ENCODE measurements around the gene PRKCG. TPM values are rescaled to one million over a fixed set of nuclear protein-coding genes. Genes with fewer than 3 reads are reported as not detected.
A peak's percentile ranks its signal among the peaks of the same experiment; 100 is the strongest.
"Not testable (repeated sequence)": the region's sequence is repeated elsewhere in the genome, so short reads cannot be mapped to it uniquely, and the experiment has no call there.

PRKCG gene
- total and polyA plus RNA-seq, 2 of the 8 experiments (the other 6 are each of a cell fraction or from before 2014, with no cell fraction given), result 6.1 to 10.6 TPM

DNA sequence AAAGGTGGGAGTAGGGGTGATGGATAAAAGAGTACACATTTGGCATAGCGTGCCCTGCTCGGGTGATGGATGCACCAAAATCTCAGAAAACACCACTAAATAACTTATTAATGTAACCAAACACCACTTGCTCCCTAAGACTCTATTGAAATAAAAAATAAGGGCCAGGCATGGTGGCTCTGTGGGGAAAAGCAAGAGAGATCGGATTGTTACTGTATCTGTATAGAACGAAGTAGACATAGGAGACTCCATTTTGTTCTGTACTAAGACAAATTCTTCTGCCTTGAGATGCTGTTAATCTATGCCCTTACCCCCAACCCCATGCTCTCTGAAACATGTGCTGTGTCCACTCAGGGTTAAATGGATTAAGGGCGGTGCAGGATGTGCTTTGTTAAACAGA, 43.6 kb upstream of the PRKCG start:
- H3K4me1 ChIP-seq (replicated peaks in 1 of 4; ENCODE audit: control insufficient read depth in 3 of 4, insufficient read depth in 4 of 4, low read length in 3 of 4); H2BK20ac ChIP-seq (ENCODE audit: low read length); H3K4me2 ChIP-seq (ENCODE audit: insufficient read depth in 1 of 2, low read depth in 2 of 2, low read length in 2 of 2); H3K18ac ChIP-seq (ENCODE audit: extremely low read depth, low read length); H2BK12ac ChIP-seq (ENCODE audit: low read depth, low read length); H3K23me2 ChIP-seq (ENCODE audit: low read depth, low read length); H3K14ac ChIP-seq (ENCODE audit: insufficient read length); H2BK15ac ChIP-seq (ENCODE audit: low read length); H3K9me3 ChIP-seq (ENCODE audit: insufficient read depth in 2 of 2, low read depth in 1 of 2, low read length in 1 of 2); H3K9ac ChIP-seq (replicated peaks in 1 of 4; ENCODE audit: extremely low read depth in 1 of 4, low read depth in 3 of 4, low read length in 3 of 4); H3K79me2 ChIP-seq (ENCODE audit: control insufficient read depth in 1 of 2, insufficient read depth in 2 of 2, low read length in 2 of 2); H4K20me1 ChIP-seq (replicated peaks in 1 of 2; ENCODE audit: control insufficient read depth in 1 of 2, insufficient read depth in 2 of 2, low read length in 2 of 2); H3K56ac ChIP-seq (replicated peaks; ENCODE audit: insufficient read length, low read depth, low read length); H3K79me1 ChIP-seq (ENCODE audit: low read depth, low read length); H2BK5ac ChIP-seq (ENCODE audit: low read depth, low read length); H3K4ac ChIP-seq (replicated peaks; ENCODE audit: insufficient read length, low read depth, low read length); H3K23ac ChIP-seq (ENCODE audit: insufficient read length); FAIRE-seq; H3K27ac ChIP-seq (ENCODE audit: low read depth, low read length); H4K91ac ChIP-seq (replicated peaks; ENCODE audit: insufficient read length, low read length); H3K36me3 ChIP-seq (ENCODE audit: control insufficient read depth in 2 of 4, insufficient read depth in 4 of 4, low read length in 3 of 4); H4K8ac ChIP-seq (ENCODE audit: extremely low read depth, insufficient read depth, low read length); H2AK5ac ChIP-seq (ENCODE audit: low read depth, low read length); DNase-seq (ENCODE audit: low read depth in 1 of 2, low spot score in 2 of 2); H3K4me3 ChIP-seq (ENCODE audit: extremely low read depth in 1 of 4, insufficient read depth in 2 of 4, low read depth in 3 of 4, low read length in 4 of 4); H3K27me3 ChIP-seq (replicated peaks in 1 of 4; ENCODE audit: control insufficient read depth in 3 of 4, extremely low read depth in 1 of 4, insufficient read depth in 3 of 4, low read length in 3 of 4); H2AFZ ChIP-seq (ENCODE audit: low read length); H4K5ac ChIP-seq (ENCODE audit: insufficient read length, low read depth, low read length): not testable (repeated sequence)
- H2BK120ac ChIP-seq (replicated peaks; ENCODE audit: low read depth, low read length), result peak overlapping the region; percentile 38
- ChIA-PET POLR2A (ENCODE audit: partially characterized antibody) (interaction anchor here (0.6 to 1.8 kb wide), 6 partner anchors 28 to 106 kb away, joined by 3 to 5 read pairs (median 3); partner anchors contain the start of gene MYADM), CTCF (ENCODE audit: partially characterized antibody) (interaction anchor here (1.6 kb wide), 1 partner anchor 28 kb away, joined by 5 read pairs; no protein-coding TSS in a partner anchor)
- WGBS, 2 experiments (ENCODE audit: extremely low coverage in 1 of 2, insufficient coverage in 1 of 2, insufficient read length in 1 of 2, insufficient replicate concordance in 2 of 2, low coverage in 1 of 2, low lambda C conversion rate in 2 of 2, missing lambda C conversion rate in 1 of 2), result 82% methylated on average over 4 of the region's 5 CpGs; no CpG with 5 or more reads in 1 of the 2 experiments

DNA sequence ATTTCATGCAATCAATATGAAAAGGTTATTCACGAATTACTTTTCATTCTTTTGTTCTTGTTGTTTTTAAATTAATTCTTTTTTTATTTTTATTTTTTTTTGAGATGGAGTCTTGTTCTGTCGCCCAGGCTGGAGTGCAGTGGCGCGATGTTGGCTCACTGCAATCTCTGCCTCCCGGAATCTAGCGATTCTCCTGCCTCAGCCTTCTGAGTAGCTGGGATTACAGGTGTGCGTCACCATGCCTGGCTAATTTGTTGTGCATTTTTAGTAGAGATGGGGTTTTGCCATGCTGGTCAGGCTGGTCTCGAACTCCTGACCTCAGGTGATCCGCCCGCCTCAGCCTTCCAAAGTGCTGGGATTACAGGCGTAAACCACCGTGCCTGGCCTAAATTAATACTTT, 41.8 kb upstream of the PRKCG start:
- DNase-seq (ENCODE audit: low read depth in 1 of 2, low spot score in 2 of 2); H2BK120ac ChIP-seq (replicated peaks; ENCODE audit: low read depth, low read length); H3K36me3 ChIP-seq (ENCODE audit: control insufficient read depth in 2 of 4, insufficient read depth in 4 of 4, low read length in 3 of 4); H4K91ac ChIP-seq (replicated peaks; ENCODE audit: insufficient read length, low read length); H4K20me1 ChIP-seq (replicated peaks in 1 of 2; ENCODE audit: control insufficient read depth in 1 of 2, insufficient read depth in 2 of 2, low read length in 2 of 2); FAIRE-seq; H4K5ac ChIP-seq (ENCODE audit: insufficient read length, low read depth, low read length); H2BK5ac ChIP-seq (ENCODE audit: low read depth, low read length); H3K56ac ChIP-seq (replicated peaks; ENCODE audit: insufficient read length, low read depth, low read length); H2BK20ac ChIP-seq (ENCODE audit: low read length); H3K79me1 ChIP-seq (ENCODE audit: low read depth, low read length); H3K9me3 ChIP-seq (ENCODE audit: insufficient read depth in 2 of 2, low read depth in 1 of 2, low read length in 1 of 2); H3K4ac ChIP-seq (replicated peaks; ENCODE audit: insufficient read length, low read depth, low read length); H3K4me3 ChIP-seq (ENCODE audit: extremely low read depth in 1 of 4, insufficient read depth in 2 of 4, low read depth in 3 of 4, low read length in 4 of 4); H3K9ac ChIP-seq (replicated peaks in 1 of 4; ENCODE audit: extremely low read depth in 1 of 4, low read depth in 3 of 4, low read length in 3 of 4); H3K23ac ChIP-seq (ENCODE audit: insufficient read length); H3K4me2 ChIP-seq (ENCODE audit: insufficient read depth in 1 of 2, low read depth in 2 of 2, low read length in 2 of 2); H3K14ac ChIP-seq (ENCODE audit: insufficient read length); H3K23me2 ChIP-seq (ENCODE audit: low read depth, low read length); H3K18ac ChIP-seq (ENCODE audit: extremely low read depth, low read length); H3K4me1 ChIP-seq (replicated peaks in 1 of 4; ENCODE audit: control insufficient read depth in 3 of 4, insufficient read depth in 4 of 4, low read length in 3 of 4); H3K27me3 ChIP-seq (replicated peaks in 1 of 4; ENCODE audit: control insufficient read depth in 3 of 4, extremely low read depth in 1 of 4, insufficient read depth in 3 of 4, low read length in 3 of 4); H2BK15ac ChIP-seq (ENCODE audit: low read length); H4K8ac ChIP-seq (ENCODE audit: extremely low read depth, insufficient read depth, low read length); H3K27ac ChIP-seq (ENCODE audit: low read depth, low read length); H3K79me2 ChIP-seq (ENCODE audit: control insufficient read depth in 1 of 2, insufficient read depth in 2 of 2, low read length in 2 of 2); H2AFZ ChIP-seq (ENCODE audit: low read length): not testable (repeated sequence)
- Histone ChIP-seq H2BK12ac (ENCODE audit: low read depth, low read length) (peak overlapping the region; percentile 60; the same call in 1 of the 2 replicates), H2AK5ac (ENCODE audit: low read depth, low read length) (peak overlapping the region; percentile 82; the same call in 1 of the 2 replicates)
- ChIA-PET CTCF (ENCODE audit: partially characterized antibody) (interaction anchor here (1.3 to 2.2 kb wide), 4 partner anchors 30 to 185 kb away, joined by 3 to 13 read pairs (median 7); no protein-coding TSS in a partner anchor), POLR2A (ENCODE audit: partially characterized antibody) (interaction anchor here (1.1 to 1.3 kb wide), 2 partner anchors 28 to 42 kb away, joined by 3 to 4 read pairs; no protein-coding TSS in a partner anchor)
- 94% methylated on average over 12 of the region's 12 CpGs; no CpG with 5 or more reads in 1 of the 2 experiments for WGBS, 2 experiments (ENCODE audit: extremely low coverage in 1 of 2, insufficient coverage in 1 of 2, insufficient read length in 1 of 2, insufficient replicate concordance in 2 of 2, low coverage in 1 of 2, low lambda C conversion rate in 2 of 2, missing lambda C conversion rate in 1 of 2)
